Activated T-helper 17 cell treated with anti-CD3 and anti-CD28 coated beads, Interleukin-2, amount 50 U/mL, for 72 hours (primary cell): ENCODE results near the gene PMIS2. TPM values are rescaled to one million over a fixed set of nuclear protein-coding genes. Genes with fewer than 3 reads are reported as not detected.

Source experiments
- ATAC-seq: fragments of 150-1000 bp; cut with Tn5 transposase; replicated peaks from 2 replicates; pipeline ENCODE4 v1.10.0; 2021; ENCODE audit warnings: mild to moderate bottlenecking, moderate library complexity
- H3K27ac Mint-ChIP-seq: one replicate; pipeline ENCODE4 v1.8.0; 2022; ENCODE audit warnings: mixed read lengths
- H3K27me3 Mint-ChIP-seq: one replicate; pipeline ENCODE4 v1.8.0; 2022; ENCODE audit warnings: mixed read lengths
- H3K36me3 Mint-ChIP-seq: one replicate; pipeline ENCODE4 v1.8.0; 2022; ENCODE audit warnings: low read depth, mild to moderate bottlenecking, mixed read lengths
- H3K4me1 Mint-ChIP-seq: one replicate; pipeline ENCODE4 v1.8.0; 2022; ENCODE audit warnings: mixed read lengths
- H3K4me3 Mint-ChIP-seq: one replicate; pipeline ENCODE4 v1.8.0; 2022; ENCODE audit warnings: mild to moderate bottlenecking, mixed read lengths
- H3K9me3 Mint-ChIP-seq: one replicate; pipeline ENCODE4 v1.8.0; 2022; ENCODE audit warnings: mixed read lengths
- total RNA-seq, 2 donors: library from RNA; stranded (reverse); gene quantifications; one replicate each; pipeline ENCODE4 v1.2.3, GENCODE V29; 2022

Gene PMIS2
- total RNA-seq, 2 donors from 2014 or later: not detected

- peaks cover 28% of the 10 kb centered on the region for H3K36me3 Mint-ChIP-seq
- peak overlapping the region; percentile 11 for H3K27ac Mint-ChIP-seq
- no peaks in the 10 kb centered on the region for H3K9me3 Mint-ChIP-seq
- no peaks in the 10 kb centered on the region for H3K27me3 Mint-ChIP-seq
- H3K4me1 Mint-ChIP-seq: no peaks in the 10 kb centered on the region
- no peak for ATAC-seq
- H3K4me3 Mint-ChIP-seq: no peak overlapping the region
Measured at GRCh38 chr19:35620001-35620400, 34.0 kb downstream of the PMIS2 start.

GRCh38 chr19:35621708-35622107 is 35.7 kb downstream of the PMIS2 start:
- no peak for ATAC-seq
- Mint-ChIP-seq H3K4me3 (no peak overlapping the region), H3K27ac (peak overlapping the region; percentile 63)

GRCh38 chr19:35622750-35623149 is 36.8 kb downstream of the PMIS2 start:
- Mint-ChIP-seq H3K36me3 (peaks cover 18% of the 10 kb centered on the region), H3K4me1 (no peaks in the 10 kb centered on the region), H3K27ac (no peak overlapping the region), H3K9me3 (no peaks in the 10 kb centered on the region), H3K27me3 (no peaks in the 10 kb centered on the region), H3K4me3 (no peak overlapping the region)
- ATAC-seq: no peak

More at GRCh38 chr19:35621708-35622107, 35.7 kb downstream of the PMIS2 start:
- Mint-ChIP-seq H3K9me3 (no peaks in the 10 kb centered on the region), H3K36me3 (peaks cover 18% of the 10 kb centered on the region), H3K4me1 (no peaks in the 10 kb centered on the region), H3K27me3 (no peaks in the 10 kb centered on the region)

GRCh38 chr19:35623327-35624010 is 37.5 kb downstream of the PMIS2 start:
- Mint-ChIP-seq H3K9me3 (no peaks in the 10 kb centered on the region), H3K36me3 (peaks cover 18% of the 10 kb centered on the region), H3K27me3 (no peaks in the 10 kb centered on the region), H3K4me3 (no peak overlapping the region), H3K27ac (no peak overlapping the region), H3K4me1 (no peaks in the 10 kb centered on the region)
- no peak for ATAC-seq

- peaks cover 10% of the 10 kb centered on the region for H3K4me1 Mint-ChIP-seq
- H3K4me3 Mint-ChIP-seq: peak overlapping the region; percentile 91
- H3K36me3 Mint-ChIP-seq: peaks cover 39% of the 10 kb centered on the region
- no peaks in the 10 kb centered on the region for H3K9me3 Mint-ChIP-seq
- H3K27me3 Mint-ChIP-seq: no peaks in the 10 kb centered on the region
- peak overlapping the region; percentile 97 for H3K27ac Mint-ChIP-seq
- no peak for ATAC-seq
Measured at GRCh38 chr19:35628264-35628564, 42.2 kb downstream of the PMIS2 start.

- peaks cover 45% of the 10 kb centered on the region for H3K36me3 Mint-ChIP-seq
- H3K4me1 Mint-ChIP-seq: peaks cover 10% of the 10 kb centered on the region
- H3K9me3 Mint-ChIP-seq: no peaks in the 10 kb centered on the region
- ATAC-seq: peak; percentile 100
- H3K27ac Mint-ChIP-seq: peak within 1 kb of the TSS; percentile 97
- no peaks in the 10 kb centered on the region for H3K27me3 Mint-ChIP-seq
- peak within 1 kb of the TSS; percentile 91 for H3K4me3 Mint-ChIP-seq
Measured at GRCh38 chr19:35628565-35629331, 42.8 kb downstream of the PMIS2 start, which contains the start of gene RBM42. RBM42 (plus strand) TSS chr19:35629036; CDS start chr19:35629154, 118 bp downstream.

- H3K9me3 Mint-ChIP-seq: no peaks in the 10 kb centered on the region
- no peaks in the 10 kb centered on the region for H3K27me3 Mint-ChIP-seq
- H3K4me3 Mint-ChIP-seq: peak overlapping the region; percentile 91
- H3K4me1 Mint-ChIP-seq: peaks cover 10% of the 10 kb centered on the region
- ATAC-seq: no peak
- peaks cover 50% of the 10 kb centered on the region for H3K36me3 Mint-ChIP-seq
- peak overlapping the region; percentile 97 for H3K27ac Mint-ChIP-seq
Measured at GRCh38 chr19:35629332-35629633, 43.3 kb downstream of the PMIS2 start.

- no peak overlapping the region for H3K27ac Mint-ChIP-seq
- no peaks in the 10 kb centered on the region for H3K27me3 Mint-ChIP-seq
- H3K36me3 Mint-ChIP-seq: peaks cover 87% of the 10 kb centered on the region
Measured at GRCh38 chr19:35633727-35634440, 47.9 kb downstream of the PMIS2 start.

GRCh38 chr19:35636651-35637050 is 50.7 kb downstream of the PMIS2 start:
- ATAC-seq: peak; percentile 67
- Mint-ChIP-seq H3K27ac (no peak overlapping the region), H3K9me3 (no peaks in the 10 kb centered on the region)

More at GRCh38 chr19:35633727-35634440, 47.9 kb downstream of the PMIS2 start:
- Mint-ChIP-seq H3K4me3 (no peak overlapping the region), H3K9me3 (no peaks in the 10 kb centered on the region), H3K4me1 (peaks cover 6% of the 10 kb centered on the region)
- ATAC-seq: no peak

More at GRCh38 chr19:35636651-35637050, 50.7 kb downstream of the PMIS2 start:
- Mint-ChIP-seq H3K4me3 (no peak overlapping the region), H3K36me3 (peaks cover 67% of the 10 kb centered on the region), H3K4me1 (no peaks in the 10 kb centered on the region), H3K27me3 (no peaks in the 10 kb centered on the region)

Other genes with a start within 250 kb of the PMIS2 start
- gene FFAR1, start 238.3 kb upstream of the PMIS2 start, total RNA-seq: under 1 TPM; 0.42 to 0.54 TPM
- 1 to 10 TPM; 1.7 to 2.3 TPM for gene FFAR3, start 227.7 kb upstream of the PMIS2 start, total RNA-seq
- under 1 TPM; 0.42 to 0.61 TPM for gene GPR42, start 215.1 kb upstream of the PMIS2 start, total RNA-seq
- gene FFAR2, start 137.9 kb upstream of the PMIS2 start, total RNA-seq: not detected
- gene KRTDAP, start 95.7 kb upstream of the PMIS2 start, total RNA-seq: not detected
- gene DMKN, start 72.5 kb upstream of the PMIS2 start, total RNA-seq: 1 to 10 TPM in 1 of 2 donors, under 1 TPM in 1; 0.11 to 1.7 TPM
- not detected for gene SBSN, start 57.9 kb upstream of the PMIS2 start, total RNA-seq
- not detected for gene GAPDHS, start 52.7 kb upstream of the PMIS2 start, total RNA-seq
- 10 to 100 TPM; 45.0 to 74.1 TPM for gene TMEM147, start 40.5 kb upstream of the PMIS2 start, total RNA-seq
- not detected for gene ATP4A, start 22.5 kb upstream of the PMIS2 start, total RNA-seq
- 10 to 100 TPM; 32.0 to 37.2 TPM for gene HAUS5, start 26.6 kb downstream of the PMIS2 start, total RNA-seq
- gene RBM42, start 42.9 kb downstream of the PMIS2 start, total RNA-seq: 10 to 100 TPM; 54.7 to 95.6 TPM
- gene ETV2, start 55.6 kb downstream of the PMIS2 start, total RNA-seq: under 1 TPM; 0.61 to 0.99 TPM
- gene COX6B1, start 62.1 kb downstream of the PMIS2 start, total RNA-seq: 100 to 1,000 TPM; 331 to 427 TPM
- 1 to 10 TPM in 1 of 2 donors, under 1 TPM in 1; 0.73 to 8.0 TPM for gene UPK1A, start 80.3 kb downstream of the PMIS2 start, total RNA-seq
- 100 to 1,000 TPM; 138 to 217 TPM for gene ZBTB32, start 118.4 kb downstream of the PMIS2 start, total RNA-seq
- 100 to 1,000 TPM in 1 of 2 donors, 10 to 100 TPM in 1; 67.4 to 117 TPM for gene KMT2B, start 131.8 kb downstream of the PMIS2 start, total RNA-seq
- gene IGFLR1, start 156.3 kb downstream of the PMIS2 start, total RNA-seq: 100 to 1,000 TPM in 1 of 2 donors, 10 to 100 TPM in 1; 42.3 to 153 TPM
- 10 to 100 TPM; 17.8 to 21.6 TPM for gene U2AF1L4, start 159.2 kb downstream of the PMIS2 start, total RNA-seq
- 10 to 100 TPM; 34.0 to 51.2 TPM for gene PSENEN, start 159.5 kb downstream of the PMIS2 start, total RNA-seq
- 10 to 100 TPM; 11.0 to 20.1 TPM for gene LIN37, start 162.4 kb downstream of the PMIS2 start, total RNA-seq
- not detected for gene HSPB6, start 170.9 kb downstream of the PMIS2 start, total RNA-seq
- gene PROSER3, start 172.0 kb downstream of the PMIS2 start, total RNA-seq: 10 to 100 TPM; 28.4 to 31.2 TPM
- 10 to 100 TPM; 40.3 to 71.7 TPM for gene ARHGAP33, start 189.4 kb downstream of the PMIS2 start, total RNA-seq
- under 1 TPM in 1 of 2 donors, not detected in 1; 0.13 TPM for gene PRODH2, start 226.7 kb downstream of the PMIS2 start, total RNA-seq